ENCODE data around the gene CD226.

CD226 gene

DNA sequence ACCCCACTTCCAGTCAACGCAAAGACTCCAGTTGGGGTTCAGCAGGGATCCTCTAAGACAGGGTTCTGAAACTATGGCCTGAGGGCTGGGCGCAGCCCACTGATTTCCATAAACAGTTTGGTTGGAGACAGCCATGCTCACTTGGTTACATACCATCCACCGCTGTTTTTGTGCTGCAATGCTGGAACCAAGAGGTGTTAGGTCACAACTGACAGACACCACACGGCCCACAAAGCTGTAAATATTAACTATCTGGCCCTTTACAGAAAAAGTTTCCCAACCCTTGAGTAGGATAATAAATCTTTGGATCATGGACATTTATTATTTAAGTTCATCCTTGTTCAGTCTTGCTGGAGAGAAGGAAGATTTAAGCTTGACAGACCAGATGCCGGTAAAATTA is 8.4 kb upstream of the CD226 start:
- TF ChIP-seq, protein P1, sequence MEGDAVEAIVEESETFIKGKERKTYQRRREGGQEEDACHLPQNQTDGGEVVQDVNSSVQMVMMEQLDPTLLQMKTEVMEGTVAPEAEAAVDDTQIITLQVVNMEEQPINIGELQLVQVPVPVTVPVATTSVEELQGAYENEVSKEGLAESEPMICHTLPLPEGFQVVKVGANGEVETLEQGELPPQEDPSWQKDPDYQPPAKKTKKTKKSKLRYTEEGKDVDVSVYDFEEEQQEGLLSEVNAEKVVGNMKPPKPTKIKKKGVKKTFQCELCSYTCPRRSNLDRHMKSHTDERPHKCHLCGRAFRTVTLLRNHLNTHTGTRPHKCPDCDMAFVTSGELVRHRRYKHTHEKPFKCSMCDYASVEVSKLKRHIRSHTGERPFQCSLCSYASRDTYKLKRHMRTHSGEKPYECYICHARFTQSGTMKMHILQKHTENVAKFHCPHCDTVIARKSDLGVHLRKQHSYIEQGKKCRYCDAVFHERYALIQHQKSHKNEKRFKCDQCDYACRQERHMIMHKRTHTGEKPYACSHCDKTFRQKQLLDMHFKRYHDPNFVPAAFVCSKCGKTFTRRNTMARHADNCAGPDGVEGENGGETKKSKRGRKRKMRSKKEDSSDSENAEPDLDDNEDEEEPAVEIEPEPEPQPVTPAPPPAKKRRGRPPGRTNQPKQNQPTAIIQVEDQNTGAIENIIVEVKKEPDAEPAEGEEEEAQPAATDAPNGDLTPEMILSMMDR (IDR thresholded peaks at IDR 0.05), result no peak
- H3K27ac ChIP-seq, result no peak overlapping the region
- no peaks in the 10 kb centered on the region for H3K36me3 ChIP-seq
- H3K27me3 ChIP-seq, result no peaks in the 10 kb centered on the region
- no peaks in the 10 kb centered on the region for H3K9me3 ChIP-seq
- H3K4me3 ChIP-seq (ENCODE audit: low read depth in 1 of 2, low read length in 1 of 2), result no peak overlapping the region
- H3K4me1 ChIP-seq (ENCODE audit: control insufficient read depth in 1 of 2, insufficient read depth in 1 of 2, low read depth in 1 of 2, low read length in 1 of 2), result no peaks in the 10 kb centered on the region

DNA sequence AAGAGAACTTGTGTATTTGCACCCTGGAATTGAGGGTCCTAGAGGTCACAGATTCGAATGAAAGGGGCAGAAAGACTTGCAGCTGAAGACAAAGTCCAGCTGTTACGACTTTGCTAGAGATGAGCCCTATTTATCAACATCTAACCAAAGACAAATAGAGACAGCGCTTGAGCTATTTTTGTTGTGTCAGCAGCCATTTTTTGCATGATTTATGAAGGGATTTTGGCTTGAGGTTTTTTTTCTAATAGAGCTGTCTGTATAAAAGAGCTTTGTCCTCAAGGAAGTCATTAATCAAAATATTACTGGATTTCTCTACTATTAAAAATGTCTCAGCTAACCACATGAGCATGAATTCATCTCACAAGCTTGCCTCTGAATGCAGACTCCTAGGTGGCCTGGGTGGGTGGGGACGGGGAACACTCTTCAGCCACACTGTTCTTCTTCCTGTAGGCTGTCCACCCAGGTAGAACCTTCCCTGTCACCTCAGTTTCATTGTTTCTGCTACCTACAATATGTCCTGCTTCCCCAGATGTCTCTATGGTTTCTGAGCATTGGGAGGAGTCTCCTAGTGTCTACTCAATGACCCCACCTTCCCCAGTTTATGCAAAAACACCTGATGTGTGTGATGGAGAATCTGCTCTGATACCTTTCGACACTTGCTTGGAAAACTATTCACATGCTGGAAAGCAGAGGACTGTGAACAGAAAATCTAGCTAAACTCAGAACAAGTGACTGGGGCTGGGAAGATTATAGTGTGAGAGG is 7.2 kb upstream of the CD226 start:
- Histone ChIP-seq H3K4me1 (ENCODE audit: control insufficient read depth in 1 of 2, insufficient read depth in 1 of 2, low read depth in 1 of 2, low read length in 1 of 2) (no peaks in the 10 kb centered on the region), H3K4me3 (ENCODE audit: low read depth in 1 of 2, low read length in 1 of 2) (no peak overlapping the region), H3K9me3 (no peaks in the 10 kb centered on the region), H3K27me3 (no peaks in the 10 kb centered on the region), H3K27ac (no peak overlapping the region), H3K36me3 (no peaks in the 10 kb centered on the region)
- TF ChIP-seq, protein P1 (IDR thresholded peaks at IDR 0.05), result no peak

DNA sequence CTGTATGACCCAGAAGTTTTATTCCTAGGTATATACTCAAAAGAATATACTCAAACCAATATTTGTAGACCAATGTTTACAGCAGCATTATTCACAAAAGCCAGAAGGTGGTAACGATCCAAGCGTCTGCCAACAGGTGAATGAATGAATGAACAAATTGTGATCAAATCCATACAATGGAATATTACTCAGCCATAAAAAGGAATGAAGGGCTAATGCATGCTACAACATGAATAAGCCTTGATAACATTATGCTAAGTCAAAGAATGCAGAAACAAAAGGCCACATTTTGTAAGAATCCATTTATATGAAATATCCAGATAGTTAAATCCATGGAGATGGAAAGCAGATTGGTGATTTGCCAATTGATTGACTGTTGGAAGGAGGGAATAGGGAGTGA is 5.5 kb upstream of the CD226 start:
- no peaks in the 10 kb centered on the region for H3K4me1 ChIP-seq (ENCODE audit: control insufficient read depth in 1 of 2, insufficient read depth in 1 of 2, low read depth in 1 of 2, low read length in 1 of 2)
- TF ChIP-seq, protein P1 (IDR thresholded peaks at IDR 0.05), result no peak

DNA sequence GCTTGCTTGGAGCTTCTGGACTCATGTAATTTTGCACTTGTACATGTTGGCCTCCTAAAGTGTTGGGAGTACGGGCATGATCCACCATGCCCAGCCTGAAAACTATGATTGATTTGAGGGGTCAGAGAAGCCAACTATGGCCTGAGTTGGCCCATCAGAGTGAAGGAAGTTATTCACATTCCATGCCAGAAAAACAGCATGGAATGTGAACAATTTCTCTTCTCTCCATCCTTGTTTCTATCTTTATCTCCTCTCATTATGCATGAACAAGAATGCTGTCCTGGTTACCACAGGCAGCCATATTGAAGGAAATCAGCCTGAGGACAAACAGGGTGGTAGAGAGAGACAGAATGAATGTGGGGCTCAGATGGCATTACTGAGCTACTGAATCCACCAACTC is 3.5 kb upstream of the CD226 start:
- H3K36me3 ChIP-seq, result no peaks in the 10 kb centered on the region
- TF ChIP-seq, protein P1 (IDR thresholded peaks at IDR 0.05), result no peak

More for the DNA sequence above, 5.5 kb upstream of the CD226 start:
- Histone ChIP-seq H3K27me3 (no peaks in the 10 kb centered on the region), H3K27ac (no peak overlapping the region), H3K9me3 (no peaks in the 10 kb centered on the region), H3K4me3 (ENCODE audit: low read depth in 1 of 2, low read length in 1 of 2) (no peak overlapping the region), H3K36me3 (no peaks in the 10 kb centered on the region)

DNA sequence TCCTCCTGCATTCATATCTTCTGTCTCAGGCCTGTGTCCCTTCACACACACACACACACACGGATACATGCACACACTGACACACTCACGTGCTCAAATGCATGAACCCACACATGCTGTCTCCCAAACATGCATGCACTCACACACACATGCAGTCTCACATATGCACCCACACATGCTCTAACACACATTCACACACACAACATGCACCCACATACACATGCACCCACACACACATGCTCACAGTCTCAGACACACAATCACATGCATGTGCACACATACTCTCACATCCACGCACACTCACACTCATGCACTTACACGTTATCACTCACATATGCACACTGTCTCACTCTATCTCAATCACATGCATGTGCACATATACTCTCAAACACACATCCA is 1.9 kb upstream of the CD226 start:
- TF ChIP-seq, protein P1 (IDR thresholded peaks at IDR 0.05), result no peak
- Histone ChIP-seq H3K4me1 (ENCODE audit: control insufficient read depth in 1 of 2, insufficient read depth in 1 of 2, low read depth in 1 of 2, low read length in 1 of 2) (no peaks in the 10 kb centered on the region), H3K9me3 (no peaks in the 10 kb centered on the region), H3K27ac (no peak overlapping the region), H3K27me3 (no peaks in the 10 kb centered on the region), H3K36me3 (no peaks in the 10 kb centered on the region), H3K4me3 (ENCODE audit: low read depth in 1 of 2, low read length in 1 of 2) (no peak overlapping the region)

More for the DNA sequence above, 3.5 kb upstream of the CD226 start:
- no peak overlapping the region for H3K4me3 ChIP-seq (ENCODE audit: low read depth in 1 of 2, low read length in 1 of 2)
- no peak overlapping the region for H3K27ac ChIP-seq
- H3K4me1 ChIP-seq (ENCODE audit: control insufficient read depth in 1 of 2, insufficient read depth in 1 of 2, low read depth in 1 of 2, low read length in 1 of 2), result no peaks in the 10 kb centered on the region
- no peaks in the 10 kb centered on the region for H3K27me3 ChIP-seq
- no peaks in the 10 kb centered on the region for H3K9me3 ChIP-seq
